ENCODE data around the gene PKN2.

PKN2 gene

GRCh38 chr1:88736633-88737248, 52.7 kb downstream of the PKN2 start:
- H3K9me2 ChIP-seq (replicated peaks; ENCODE audit: low read depth, low read length), result no peaks in the 10 kb centered on the region
- H3K4me1 ChIP-seq (ENCODE audit: insufficient read depth, low read length, poor library complexity, severe bottlenecking), result peaks cover 8% of the 10 kb centered on the region
- TF ChIP-seq EZH2phosphoT487 (IDR thresholded peaks at IDR 0.05; ENCODE audit: borderline replicate concordance), result no peak
- peak; percentile 91 for TF ChIP-seq CTCF (conservative IDR thresholded peaks at IDR 0.05; ENCODE audit: low read length)
- H4K20me1 ChIP-seq (ENCODE audit: insufficient read depth, low read length, poor library complexity, severe bottlenecking), result peaks cover 33% of the 10 kb centered on the region
- peaks cover 4% of the 10 kb centered on the region; the same call in 1 of the 2 replicates for H3K9me3 ChIP-seq (ENCODE audit: insufficient read depth, low read depth, low read length)
- H2AFZ ChIP-seq (ENCODE audit: low read length), result no peak overlapping the region
- 0 out of 2 replicates have a peak, but pooled peaks cover 9% of the 10 kb centered on the region for H3K36me3 ChIP-seq (ENCODE audit: insufficient read depth, low read length)
- no peaks in the 10 kb centered on the region for H3F3A ChIP-seq (ENCODE audit: low read depth)
- H3K79me2 ChIP-seq (ENCODE audit: insufficient read depth, low read length), result peaks cover 88% of the 10 kb centered on the region
- H3K4me3 ChIP-seq (ENCODE audit: low read length, poor library complexity, severe bottlenecking), result no peak overlapping the region
- no peak overlapping the region for H3K9ac ChIP-seq (ENCODE audit: low read depth, low read length, poor library complexity, severe bottlenecking)
- no peak overlapping the region for H3K4me2 ChIP-seq (ENCODE audit: low read depth, low read length, poor library complexity, severe bottlenecking)
- no peaks in the 10 kb centered on the region for H3K27me3 ChIP-seq (ENCODE audit: insufficient read depth, low read length, poor library complexity, severe bottlenecking)

GRCh38 chr1:88737338-88737927, 53.4 kb downstream of the PKN2 start:
- Histone ChIP-seq H3K36me3 (ENCODE audit: insufficient read depth, low read length) (peaks cover 15% of the 10 kb centered on the region; the same call in 1 of the 2 replicates), H3F3A (ENCODE audit: low read depth) (no peaks in the 10 kb centered on the region), H2AFZ (ENCODE audit: low read length) (no peak overlapping the region), H3K9ac (ENCODE audit: low read depth, low read length, poor library complexity, severe bottlenecking) (no peak overlapping the region), H4K20me1 (ENCODE audit: insufficient read depth, low read length, poor library complexity, severe bottlenecking) (peaks cover 32% of the 10 kb centered on the region), H3K4me3 (ENCODE audit: low read length, poor library complexity, severe bottlenecking) (no peak overlapping the region), H3K9me3 (ENCODE audit: insufficient read depth, low read depth, low read length) (peaks cover 4% of the 10 kb centered on the region; the same call in 1 of the 2 replicates), H3K27me3 (ENCODE audit: insufficient read depth, low read length, poor library complexity, severe bottlenecking) (no peaks in the 10 kb centered on the region), H3K4me2 (ENCODE audit: low read depth, low read length, poor library complexity, severe bottlenecking) (no peak overlapping the region), H3K79me2 (ENCODE audit: insufficient read depth, low read length) (peaks cover 83% of the 10 kb centered on the region), H3K4me1 (ENCODE audit: insufficient read depth, low read length, poor library complexity, severe bottlenecking) (peaks cover 8% of the 10 kb centered on the region), H3K9me2 (replicated peaks; ENCODE audit: low read depth, low read length) (no peaks in the 10 kb centered on the region)
- TF ChIP-seq EZH2phosphoT487 (IDR thresholded peaks at IDR 0.05; ENCODE audit: borderline replicate concordance) (no peak), CTCF (conservative IDR thresholded peaks at IDR 0.05; ENCODE audit: low read length) (no peak)

GRCh38 chr1:88740784-88741183, 56.7 kb downstream of the PKN2 start:
- H3K9ac ChIP-seq (ENCODE audit: low read depth, low read length, poor library complexity, severe bottlenecking), result no peak overlapping the region
- peaks cover 52% of the 10 kb centered on the region for H3K79me2 ChIP-seq (ENCODE audit: insufficient read depth, low read length)
- no peak overlapping the region for H3K4me2 ChIP-seq (ENCODE audit: low read depth, low read length, poor library complexity, severe bottlenecking)
- H3K27me3 ChIP-seq (ENCODE audit: insufficient read depth, low read length, poor library complexity, severe bottlenecking), result no peaks in the 10 kb centered on the region
- H4K20me1 ChIP-seq (ENCODE audit: insufficient read depth, low read length, poor library complexity, severe bottlenecking), result peaks cover 26% of the 10 kb centered on the region
- no peak overlapping the region for H3K4me3 ChIP-seq (ENCODE audit: low read length, poor library complexity, severe bottlenecking)
- no peak overlapping the region for H2AFZ ChIP-seq (ENCODE audit: low read length)
- H3K36me3 ChIP-seq (ENCODE audit: insufficient read depth, low read length), result peaks cover 38% of the 10 kb centered on the region; the same call in 1 of the 2 replicates
- TF ChIP-seq EZH2phosphoT487 (IDR thresholded peaks at IDR 0.05; ENCODE audit: borderline replicate concordance), result no peak
- no peak for TF ChIP-seq CTCF (conservative IDR thresholded peaks at IDR 0.05; ENCODE audit: low read length)
- no peaks in the 10 kb centered on the region for H3K9me2 ChIP-seq (replicated peaks; ENCODE audit: low read depth, low read length)
- H3K9me3 ChIP-seq (ENCODE audit: insufficient read depth, low read depth, low read length), result no peaks in the 10 kb centered on the region; the same call in 1 of the 2 replicates
- peaks cover 8% of the 10 kb centered on the region for H3K4me1 ChIP-seq (ENCODE audit: insufficient read depth, low read length, poor library complexity, severe bottlenecking)
- H3F3A ChIP-seq (ENCODE audit: low read depth), result no peaks in the 10 kb centered on the region
